HepG2 (cell line): ENCODE results near the gene TECRL. TPM values are rescaled to one million over a fixed set of nuclear protein-coding genes. Genes with fewer than 3 reads are reported as not detected.

Experiments
- ATAC-seq: fragments of 200-7000 bp; cut with Tn5 transposase; 3 replicates; pipeline ENCODE4 v1.9.1; 2020; ENCODE audit warnings: mild to moderate bottlenecking, moderate library complexity
- BruUV-seq: library from RNA; stranded (reverse); fragments of 400-500 nt; replicated peaks from 2 replicates; lab custom pipeline; 2021; lab: Mats Ljungman, UMichigan
- CTCF ChIA-PET: fragments of 300-600 bp; formaldehyde crosslinking; extraction: SDS; loops from one replicate; lab custom pipeline; 2021; ENCODE audit warnings: low total read pairs, inconsistent platforms, low intra/inter-chr PET ratio; lab: Yijun Ruan, JAX
- POLR2A ChIA-PET: fragments of 350-600 bp; sonication (Branson Sonifier 250); formaldehyde crosslinking; loops from one replicate; lab custom pipeline; 2020; ENCODE audit warnings: antibody characterized with exemption, inconsistent platforms; lab: Yijun Ruan, JAX
- DNase-seq: peaks from one replicate; pipeline ENCODE4 v3.0.0-alpha.2; 2015; ENCODE audit warnings: low spot score
- FAIRE-seq: peaks from 3 replicates; lab custom pipeline; 2011; peaks lifted over from hg19 to GRCh38; lab: Jason Lieb, UNC
- H2AFZ ChIP-seq: one replicate; pipeline ENCODE4 v1.6.1; 2011; ENCODE audit warnings: low read length, inconsistent platforms
- H3K27ac ChIP-seq: fragments of 300-600 bp; 3 replicates; pipeline ENCODE4 v1.8.0; 2011; ENCODE audit warnings: mixed run types, mild to moderate bottlenecking, mixed read lengths, low read length, inconsistent platforms; ENCODE audit not compliant: insufficient read depth; ENCODE audit errors: extremely low read length
- H3K27me3 ChIP-seq, 2 experiments: fragments of 200-600 bp in 1 of 2; 2 replicates in 1 of 2; 3 replicates in 1 of 2; pipeline versions ENCODE4 v1.6.0 to v1.8.0; 2011; ENCODE audit warnings: low read length in 2 of 2, mild to moderate bottlenecking in 2 of 2, moderate library complexity in 2 of 2, inconsistent platforms in 1 of 2; ENCODE audit not compliant: insufficient read depth in 2 of 2, control insufficient read depth in 1 of 2
- H3K36me3 ChIP-seq, 2 experiments: fragments of 200-600 bp in 1 of 2; replicated peaks in 1 of 2; 2 replicates in 1 of 2; 3 replicates in 1 of 2; pipeline versions ENCODE4 v1.5.1 to v1.8.0; 2011; ENCODE audit warnings: low read length in 2 of 2, inconsistent platforms in 1 of 2; ENCODE audit not compliant: insufficient read depth in 2 of 2, control insufficient read depth in 1 of 2
- H3K4me1 ChIP-seq: 2 replicates; pipeline ENCODE4 v1.5.1; 2012; ENCODE audit warnings: low read length, inconsistent platforms; ENCODE audit not compliant: insufficient read depth
- H3K4me2 ChIP-seq: 2 replicates; pipeline ENCODE4 v1.6.0; 2011; ENCODE audit warnings: low read depth, low read length, inconsistent platforms
- H3K4me3 ChIP-seq, 3 experiments: fragments of 200-600 bp in 1 of 3; sonication (generic), shearing (Covaris generic) in 1 of 3; replicated peaks in 1 of 3; 2 replicates each; pipeline ENCODE4 v1.5.1; 2011 to 2016; ENCODE audit warnings: low read length in 3 of 3, inconsistent platforms in 2 of 3, low read depth in 2 of 3, mild to moderate bottlenecking in 2 of 3, control low read depth in 1 of 3, mixed read lengths in 1 of 3; ENCODE audit not compliant: insufficient read depth in 1 of 3
- H3K79me2 ChIP-seq: one replicate; pipeline ENCODE4 v1.6.1; 2011; ENCODE audit warnings: low read length, inconsistent platforms; ENCODE audit not compliant: insufficient read depth
- H3K9ac ChIP-seq: 2 replicates; pipeline ENCODE4 v1.6.0; 2011; ENCODE audit warnings: mild to moderate bottlenecking, low read depth, low read length, inconsistent platforms; ENCODE audit not compliant: insufficient read depth
- H3K9me3 ChIP-seq: 2 replicates; pipeline ENCODE4 v1.5.1; 2012; ENCODE audit warnings: mild to moderate bottlenecking, low read length
- H4K20me1 ChIP-seq: 2 replicates; pipeline ENCODE4 v1.6.0; 2011; ENCODE audit warnings: inconsistent platforms, mild to moderate bottlenecking, low read length, moderate library complexity; ENCODE audit not compliant: insufficient read depth
- GPN1 ChIP-seq: sonication (generic); formaldehyde crosslinking; IDR thresholded peaks from 2 replicates; pipeline ENCODE4 v1.5.1; 2020; ENCODE audit warnings: missing genetic modification reagents, borderline replicate concordance
- KLF16 ChIP-seq, 2 experiments: sonication (generic) in 1 of 2; formaldehyde crosslinking in 1 of 2; IDR thresholded peaks; 2 replicates each; pipeline versions ENCODE4 v1.6.1 to v1.8.0; 2016 to 2023; ENCODE audit warnings: missing genetic modification reagents in 2 of 2, missing compliant biosample characterization in 1 of 2
- ZNF30 ChIP-seq: sonication (generic); formaldehyde crosslinking; IDR thresholded peaks from 2 replicates; pipeline ENCODE4 v1.5.0; 2020; ENCODE audit warnings: mild to moderate bottlenecking, missing genetic modification reagents
- ZNF580 ChIP-seq: IDR thresholded peaks from 2 replicates; pipeline ENCODE4 v1.6.1; 2016; ENCODE audit warnings: low read depth, borderline replicate concordance
- ZNF598 ChIP-seq: sonication (generic); formaldehyde crosslinking; IDR thresholded peaks from 2 replicates; pipeline ENCODE4 v1.5.1; 2020; ENCODE audit warnings: mild to moderate bottlenecking, missing genetic modification reagents, borderline replicate concordance
- WGBS: methylation state at CpG from one replicate; pipeline ENCODE4 v1.1.6; 2017; ENCODE audit warnings: low lambda C conversion rate; 5-methylcytosine and 5-hydroxymethylcytosine counted together
- in situ Hi-C: cut with HindIII; loops from 2 replicates; pipeline ENCODE4 v1.10.0; 2017; ENCODE audit warnings: low pct_unique_long_range_greater_than_20kb; ENCODE audit not compliant: extremely low pct_ligation_motif_present
- intact Hi-C: fragments of 100-400 bp; cut with micrococcal nuclease; formaldehyde crosslinking; loops from one replicate; pipeline ENCODE4 v1.10.0; 2022; ENCODE audit not compliant: unreplicated experiment
- polyA plus RNA-seq, 8 experiments: library from polyadenylated mRNA; depleted of rRNA in 3 of 8; stranded (reverse) in 7 of 8; unstranded in 1 of 8; fragments of >200 nt; fragmentation: Illumina TruSeq in 4 of 8; extraction: Trizol in 4 of 8; gene quantifications; 2 replicates each; pipeline versions ENCODE4 v1.2.1 to v1.2.3, GENCODE V29; 2011 to 2016; ENCODE audit warnings: low read depth in 4 of 8, missing spikeins in 1 of 8, mixed read lengths in 1 of 8; ENCODE audit not compliant: insufficient read depth in 1 of 8
- total RNA-seq, 5 experiments: library from RNA; depleted of rRNA; stranded (reverse); fragments of >200 nt; fragmentation: Illumina TruSeq; extraction: Trizol; gene quantifications; 2 replicates each; pipeline ENCODE4 v1.2.3, GENCODE V29; 2016; ENCODE audit warnings: low read depth in 1 of 5
- TF ChIP-seq, protein P1 (sequence below): sonication (generic); formaldehyde crosslinking; IDR thresholded peaks from 2 replicates; pipeline ENCODE4 v1.9.0; 2021; ENCODE audit warnings: mild to moderate bottlenecking, missing genetic modification reagents
- TF ChIP-seq, protein P2 (sequence below): sonication (generic); formaldehyde crosslinking; IDR thresholded peaks from 2 replicates; pipeline ENCODE4 v1.8.1; 2023; ENCODE audit warnings: missing genetic modification reagents, inconsistent platforms, borderline replicate concordance
- TF ChIP-seq, protein P3 (sequence below): sonication (generic); formaldehyde crosslinking; IDR thresholded peaks from 2 replicates; pipeline ENCODE4 v1.4.0; 2020; ENCODE audit warnings: missing genetic modification reagents, mild to moderate bottlenecking, borderline replicate concordance

The TECRL gene
- total and polyA plus RNA-seq, 2 of the 13 experiments (the other 11 are each of a cell fraction or from before 2014, with no cell fraction given) = not detected

- Histone ChIP-seq H3K4me2 (no peak overlapping the region), H2AFZ (no peak overlapping the region), H3K36me3 (no peaks in the 10 kb centered on the region), H3K27ac (no peak overlapping the region), H3K27me3 (no peaks in the 10 kb centered on the region), H4K20me1 (no peaks in the 10 kb centered on the region), H3K9ac (no peak overlapping the region), H3K79me2 (no peaks in the 10 kb centered on the region), H3K4me3 (no peak overlapping the region), H3K4me1 (no peaks in the 10 kb centered on the region), H3K9me3 (no peaks in the 10 kb centered on the region)
- CTCF ChIA-PET = no interaction called here
- DNase-seq (no peak), FAIRE-seq (no peak), ATAC-seq (no peak)
- 28% methylated on average over 5 of the region's 5 CpGs for WGBS
- no TSS peak for BruUV-seq
- in situ Hi-C loops (no loop called here), intact Hi-C loops (no loop called here)
- no peak for TF ChIP-seq ZNF30 (CRISPR knock-in tag)
- no peak for TF ChIP-seq KLF16 (CRISPR knock-in tag; IDR thresholded peaks at IDR 0.05)
- no peak for TF ChIP-seq ZNF598 (CRISPR knock-in tag)
- TF ChIP-seq, protein P1, sequence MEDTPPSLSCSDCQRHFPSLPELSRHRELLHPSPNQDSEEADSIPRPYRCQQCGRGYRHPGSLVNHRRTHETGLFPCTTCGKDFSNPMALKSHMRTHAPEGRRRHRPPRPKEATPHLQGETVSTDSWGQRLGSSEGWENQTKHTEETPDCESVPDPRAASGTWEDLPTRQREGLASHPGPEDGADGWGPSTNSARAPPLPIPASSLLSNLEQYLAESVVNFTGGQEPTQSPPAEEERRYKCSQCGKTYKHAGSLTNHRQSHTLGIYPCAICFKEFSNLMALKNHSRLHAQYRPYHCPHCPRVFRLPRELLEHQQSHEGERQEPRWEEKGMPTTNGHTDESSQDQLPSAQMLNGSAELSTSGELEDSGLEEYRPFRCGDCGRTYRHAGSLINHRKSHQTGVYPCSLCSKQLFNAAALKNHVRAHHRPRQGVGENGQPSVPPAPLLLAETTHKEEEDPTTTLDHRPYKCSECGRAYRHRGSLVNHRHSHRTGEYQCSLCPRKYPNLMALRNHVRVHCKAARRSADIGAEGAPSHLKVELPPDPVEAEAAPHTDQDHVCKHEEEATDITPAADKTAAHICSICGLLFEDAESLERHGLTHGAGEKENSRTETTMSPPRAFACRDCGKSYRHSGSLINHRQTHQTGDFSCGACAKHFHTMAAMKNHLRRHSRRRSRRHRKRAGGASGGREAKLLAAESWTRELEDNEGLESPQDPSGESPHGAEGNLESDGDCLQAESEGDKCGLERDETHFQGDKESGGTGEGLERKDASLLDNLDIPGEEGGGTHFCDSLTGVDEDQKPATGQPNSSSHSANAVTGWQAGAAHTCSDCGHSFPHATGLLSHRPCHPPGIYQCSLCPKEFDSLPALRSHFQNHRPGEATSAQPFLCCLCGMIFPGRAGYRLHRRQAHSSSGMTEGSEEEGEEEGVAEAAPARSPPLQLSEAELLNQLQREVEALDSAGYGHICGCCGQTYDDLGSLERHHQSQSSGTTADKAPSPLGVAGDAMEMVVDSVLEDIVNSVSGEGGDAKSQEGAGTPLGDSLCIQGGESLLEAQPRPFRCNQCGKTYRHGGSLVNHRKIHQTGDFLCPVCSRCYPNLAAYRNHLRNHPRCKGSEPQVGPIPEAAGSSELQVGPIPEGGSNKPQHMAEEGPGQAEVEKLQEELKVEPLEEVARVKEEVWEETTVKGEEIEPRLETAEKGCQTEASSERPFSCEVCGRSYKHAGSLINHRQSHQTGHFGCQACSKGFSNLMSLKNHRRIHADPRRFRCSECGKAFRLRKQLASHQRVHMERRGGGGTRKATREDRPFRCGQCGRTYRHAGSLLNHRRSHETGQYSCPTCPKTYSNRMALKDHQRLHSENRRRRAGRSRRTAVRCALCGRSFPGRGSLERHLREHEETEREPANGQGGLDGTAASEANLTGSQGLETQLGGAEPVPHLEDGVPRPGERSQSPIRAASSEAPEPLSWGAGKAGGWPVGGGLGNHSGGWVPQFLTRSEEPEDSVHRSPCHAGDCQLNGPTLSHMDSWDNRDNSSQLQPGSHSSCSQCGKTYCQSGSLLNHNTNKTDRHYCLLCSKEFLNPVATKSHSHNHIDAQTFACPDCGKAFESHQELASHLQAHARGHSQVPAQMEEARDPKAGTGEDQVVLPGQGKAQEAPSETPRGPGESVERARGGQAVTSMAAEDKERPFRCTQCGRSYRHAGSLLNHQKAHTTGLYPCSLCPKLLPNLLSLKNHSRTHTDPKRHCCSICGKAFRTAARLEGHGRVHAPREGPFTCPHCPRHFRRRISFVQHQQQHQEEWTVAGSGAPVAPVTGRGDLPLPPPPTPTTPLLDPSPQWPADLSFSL (CRISPR knock-in tag) = no peak
- TF ChIP-seq, protein P2, sequence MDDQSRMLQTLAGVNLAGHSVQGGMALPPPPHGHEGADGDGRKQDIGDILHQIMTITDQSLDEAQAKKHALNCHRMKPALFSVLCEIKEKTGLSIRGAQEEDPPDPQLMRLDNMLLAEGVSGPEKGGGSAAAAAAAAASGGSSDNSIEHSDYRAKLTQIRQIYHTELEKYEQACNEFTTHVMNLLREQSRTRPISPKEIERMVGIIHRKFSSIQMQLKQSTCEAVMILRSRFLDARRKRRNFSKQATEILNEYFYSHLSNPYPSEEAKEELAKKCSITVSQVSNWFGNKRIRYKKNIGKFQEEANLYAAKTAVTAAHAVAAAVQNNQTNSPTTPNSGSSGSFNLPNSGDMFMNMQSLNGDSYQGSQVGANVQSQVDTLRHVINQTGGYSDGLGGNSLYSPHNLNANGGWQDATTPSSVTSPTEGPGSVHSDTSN (CRISPR knock-in tag) = no peak
- TF ChIP-seq, protein P3, sequence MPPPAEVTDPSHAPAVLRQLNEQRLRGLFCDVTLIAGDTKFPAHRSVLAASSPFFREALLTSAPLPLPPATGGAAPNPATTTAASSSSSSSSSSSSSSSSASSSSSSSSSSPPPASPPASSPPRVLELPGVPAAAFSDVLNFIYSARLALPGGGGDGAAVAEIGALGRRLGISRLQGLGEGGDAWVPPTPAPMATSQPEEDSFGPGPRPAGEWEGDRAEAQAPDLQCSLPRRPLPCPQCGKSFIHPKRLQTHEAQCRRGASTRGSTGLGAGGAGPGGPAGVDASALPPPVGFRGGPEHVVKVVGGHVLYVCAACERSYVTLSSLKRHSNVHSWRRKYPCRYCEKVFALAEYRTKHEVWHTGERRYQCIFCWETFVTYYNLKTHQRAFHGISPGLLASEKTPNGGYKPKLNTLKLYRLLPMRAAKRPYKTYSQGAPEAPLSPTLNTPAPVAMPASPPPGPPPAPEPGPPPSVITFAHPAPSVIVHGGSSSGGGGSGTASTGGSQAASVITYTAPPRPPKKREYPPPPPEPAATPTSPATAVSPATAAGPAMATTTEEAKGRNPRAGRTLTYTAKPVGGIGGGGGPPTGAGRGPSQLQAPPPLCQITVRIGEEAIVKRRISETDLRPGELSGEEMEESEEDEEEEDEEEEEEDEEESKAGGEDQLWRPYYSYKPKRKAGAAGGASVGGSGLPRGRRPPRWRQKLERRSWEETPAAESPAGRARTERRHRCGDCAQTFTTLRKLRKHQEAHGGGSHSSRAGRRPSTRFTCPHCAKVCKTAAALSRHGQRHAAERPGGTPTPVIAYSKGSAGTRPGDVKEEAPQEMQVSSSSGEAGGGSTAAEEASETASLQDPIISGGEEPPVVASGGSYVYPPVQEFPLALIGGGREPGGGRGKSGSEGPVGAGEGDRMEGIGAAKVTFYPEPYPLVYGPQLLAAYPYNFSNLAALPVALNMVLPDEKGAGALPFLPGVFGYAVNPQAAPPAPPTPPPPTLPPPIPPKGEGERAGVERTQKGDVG (CRISPR knock-in tag) = no peak
- TF ChIP-seq GPN1 (CRISPR knock-in tag) = no peak
- TF ChIP-seq ZNF580 (CRISPR knock-in tag) = no peak
- POLR2A ChIA-PET = no interaction called here
Measured at GRCh38 chr4:64399313-64400109, 9.7 kb downstream of the TECRL start.
